GM12878 (cell line): ENCODE measurements around the gene MANF. TPM values are rescaled to one million over a fixed set of nuclear protein-coding genes. Genes with fewer than 3 reads are reported as not detected.

Experiments
- ATAC-seq: fragments of 200-7000 bp; cut with Tn5 transposase; 3 replicates; pipeline ENCODE4 v1.9.1; 2020; ENCODE audit warnings: mild to moderate bottlenecking, moderate library complexity
- BruUV-seq: library from RNA; stranded (reverse); fragments of 400-500 nt; replicated peaks from 2 replicates; lab custom pipeline; 2021; lab: Mats Ljungman, UMichigan
- CTCF ChIA-PET: fragments of 300-600 bp; sonication (Branson Sonifier 250); formaldehyde crosslinking; extraction: SDS; loops from one replicate; lab custom pipeline; 2021; ENCODE audit warnings: inconsistent platforms; lab: Yijun Ruan, JAX
- POLR2A ChIA-PET: fragments of 350-600 bp; formaldehyde crosslinking; extraction: SDS; loops from one replicate; lab custom pipeline; 2021; ENCODE audit warnings: inconsistent platforms; lab: Charles Lee
- RAD21 ChIA-PET: fragments of 300-600 bp; sonication (Branson Sonifier 250); formaldehyde crosslinking; loops from one replicate; lab custom pipeline; 2023; ENCODE audit warnings: antibody characterized with exemption; ENCODE audit not compliant: unreplicated experiment; lab: Charles Lee
- SMC1A ChIA-PET: fragments of 300-600 bp; sonication (Branson Sonifier 250); formaldehyde crosslinking; loops from one replicate; lab custom pipeline; 2023; ENCODE audit not compliant: unreplicated experiment, uncharacterized antibody; lab: Charles Lee
- DNase-seq: peaks from one replicate; pipeline ENCODE4 v3.0.0-alpha.2; 2011; ENCODE audit warnings: low read depth, low spot score
- FAIRE-seq: peaks from 3 replicates; lab custom pipeline; 2011; peaks lifted over from hg19 to GRCh38; lab: Jason Lieb, UNC
- H2AFZ ChIP-seq: 2 replicates; pipeline ENCODE4 v1.6.0; 2011; ENCODE audit warnings: low read depth, low read length, control low read depth; ENCODE audit not compliant: control insufficient read depth
- H3K27ac ChIP-seq: 2 replicates; pipeline ENCODE4 v1.5.1; 2011; ENCODE audit warnings: control low read depth; ENCODE audit not compliant: control insufficient read depth, insufficient read depth
- H3K27me3 ChIP-seq, 2 experiments: replicated peaks in 1 of 2; 2 replicates each; pipeline versions ENCODE4 v1.6.0 to v1.6.1; 2011; ENCODE audit warnings: low read length in 1 of 2; ENCODE audit not compliant: control insufficient read depth in 2 of 2, insufficient read depth in 2 of 2
- H3K36me3 ChIP-seq, 2 experiments: 2 replicates each; pipeline ENCODE4 v1.5.1; 2011; ENCODE audit warnings: low read length in 1 of 2; ENCODE audit not compliant: control insufficient read depth in 2 of 2, insufficient read depth in 2 of 2
- H3K4me1 ChIP-seq: 2 replicates; pipeline ENCODE4 v1.6.1; 2011; ENCODE audit warnings: mild to moderate bottlenecking, low read length, moderate library complexity, mixed read lengths; ENCODE audit not compliant: control insufficient read depth, insufficient read depth
- H3K4me2 ChIP-seq: 2 replicates; pipeline ENCODE4 v1.6.0; 2011; ENCODE audit warnings: control low read depth; ENCODE audit not compliant: control insufficient read depth, insufficient read depth
- H3K4me3 ChIP-seq: fragments of 200-600 bp; sonication (generic); 2 replicates; pipeline ENCODE4 v1.5.1; 2016
- H3K79me2 ChIP-seq: 2 replicates; pipeline ENCODE4 v1.6.0; 2011; ENCODE audit warnings: low read length; ENCODE audit not compliant: control insufficient read depth, insufficient read depth
- H3K9ac ChIP-seq: 2 replicates; pipeline ENCODE4 v1.8.0; 2011; ENCODE audit warnings: low read length, control low read depth, mixed read lengths; ENCODE audit not compliant: control insufficient read depth, insufficient read depth
- H3K9me3 ChIP-seq: replicated peaks from 3 replicates; pipeline ENCODE4 v1.5.1; 2011; ENCODE audit warnings: mild to moderate bottlenecking, low read length; ENCODE audit not compliant: control insufficient read depth, insufficient read depth
- H4K20me1 ChIP-seq: 2 replicates; pipeline ENCODE4 v1.6.0; 2011; ENCODE audit not compliant: control insufficient read depth, insufficient read depth
- CREB1 ChIP-seq: IDR thresholded peaks from 2 replicates; pipeline ENCODE4 v1.6.1; 2012; ENCODE audit warnings: low read depth, mild to moderate bottlenecking, inconsistent platforms
- IKZF1 ChIP-seq: fragments of 450-650 bp; conservative IDR thresholded peaks from 2 replicates; pipeline ENCODE4 v1.6.1; 2017; ENCODE audit warnings: antibody characterized with exemption, mild to moderate bottlenecking
- LARP7 ChIP-seq: fragments of 450-650 bp; IDR thresholded peaks from 2 replicates; pipeline ENCODE4 v1.6.1; 2017; ENCODE audit warnings: mild to moderate bottlenecking
- NFXL1 ChIP-seq: fragments of 450-650 bp; IDR thresholded peaks from 2 replicates; pipeline ENCODE4 v1.6.1; 2017; ENCODE audit warnings: antibody characterized with exemption, mild to moderate bottlenecking, borderline replicate concordance
- POU2F2 ChIP-seq: IDR thresholded peaks from 3 replicates; pipeline ENCODE4 v1.6.1; 2011; ENCODE audit warnings: low read depth, mild to moderate bottlenecking, low read length, borderline replicate concordance
- SUZ12 ChIP-seq: fragments of 200-600 bp; sonication (generic); IDR thresholded peaks from one replicate; pipeline ENCODE4 v1.6.1; 2018; ENCODE audit warnings: antibody characterized with exemption, mild to moderate bottlenecking; ENCODE audit not compliant: unreplicated experiment
- YBX1 ChIP-seq: fragments of 450-650 bp; IDR thresholded peaks from 2 replicates; pipeline ENCODE4 v1.6.1; 2016; ENCODE audit warnings: antibody characterized with exemption
- YY1 ChIP-seq: IDR thresholded peaks from 2 replicates; pipeline ENCODE4 v1.6.1; 2011; ENCODE audit warnings: low read depth, mild to moderate bottlenecking, low read length
- ZNF217 ChIP-seq: fragments of 450-650 bp; IDR thresholded peaks from 2 replicates; pipeline ENCODE4 v1.6.1; 2017; ENCODE audit warnings: antibody characterized with exemption, mild to moderate bottlenecking
- ZNF274 ChIP-seq: IDR thresholded peaks from one replicate; pipeline ENCODE4 v1.8.0; 2011; ENCODE audit not compliant: insufficient read length, insufficient read depth
- WGBS: methylation state at CpG from one replicate; pipeline ENCODE4 v1.1.6; 2016; ENCODE audit warnings: low lambda C conversion rate; ENCODE audit not compliant: insufficient replicate concordance, insufficient coverage; ENCODE audit errors: missing lambda C conversion rate; 5-methylcytosine and 5-hydroxymethylcytosine counted together
- in situ Hi-C: fragments of 300-500 bp; cut with MboI; formaldehyde crosslinking; loops from 9 replicates; pipeline ENCODE4 v1.14.3; 2018; ENCODE audit warnings: mixed read lengths
- intact Hi-C: fragments of 100-400 bp; cut with micrococcal nuclease; formaldehyde crosslinking; loops from one replicate; pipeline ENCODE4 v1.14.2; 2022; ENCODE audit not compliant: unreplicated experiment
- polyA plus RNA-seq, 11 experiments: library from polyadenylated mRNA; depleted of rRNA in 4 of 11; unstranded in 6 of 11; stranded (reverse) in 5 of 11; fragments of >200 nt; fragmentation: Nextera tagmentation in 4 of 11; fragmentation: Illumina TruSeq in 1 of 11; extraction: Ambion mirVana in 4 of 11; extraction: Trizol in 1 of 11; gene quantifications; 1 replicate in 1 of 11; 2 replicates in 10 of 11; pipeline versions ENCODE4 v1.2.1 to v1.2.3, GENCODE V29; 2011 to 2016; ENCODE audit warnings: inconsistent platforms in 2 of 11, missing spikeins in 2 of 11, low read depth in 1 of 11
- total RNA-seq, 4 experiments: library from RNA; depleted of rRNA in 3 of 4; stranded (reverse); fragments of >200 nt in 3 of 4; fragmentation: Illumina TruSeq in 1 of 4; extraction: Trizol in 1 of 4; gene quantifications; 2 replicates each; pipeline versions ENCODE4 v1.2.1 to v1.2.3, GENCODE V29; 2013 to 2021
- TF ChIP-seq, protein P1 (sequence below): IDR thresholded peaks from 2 replicates; pipeline ENCODE4 v1.6.1; 2012; ENCODE audit warnings: low read depth, low read length, improper control_type of control experiment
- TF ChIP-seq, protein P2 (sequence below), 3 experiments: IDR thresholded peaks in 2 of 3; conservative IDR thresholded peaks in 1 of 3; 2 replicates each; pipeline ENCODE4 v1.5.1; 2011; ENCODE audit warnings: low read depth in 3 of 3, low read length in 3 of 3, mild to moderate bottlenecking in 3 of 3, control low read depth in 2 of 3, moderate library complexity in 2 of 3, inconsistent platforms in 1 of 3, mixed read lengths in 1 of 3; ENCODE audit not compliant: control insufficient read depth in 2 of 3, insufficient read depth in 1 of 3; ENCODE audit errors: extremely low read depth in 1 of 3
- TF ChIP-seq, protein P3 (sequence below): fragments of 450-650 bp; IDR thresholded peaks from 2 replicates; pipeline ENCODE4 v1.6.1; 2017; ENCODE audit warnings: mild to moderate bottlenecking, moderate library complexity

MANF gene
- total and polyA plus RNA-seq, 10 of the 15 experiments (the other 5 are each of a cell fraction or from before 2014, with no cell fraction given), result 22.0 to 120 (median 82.9) TPM

DNA sequence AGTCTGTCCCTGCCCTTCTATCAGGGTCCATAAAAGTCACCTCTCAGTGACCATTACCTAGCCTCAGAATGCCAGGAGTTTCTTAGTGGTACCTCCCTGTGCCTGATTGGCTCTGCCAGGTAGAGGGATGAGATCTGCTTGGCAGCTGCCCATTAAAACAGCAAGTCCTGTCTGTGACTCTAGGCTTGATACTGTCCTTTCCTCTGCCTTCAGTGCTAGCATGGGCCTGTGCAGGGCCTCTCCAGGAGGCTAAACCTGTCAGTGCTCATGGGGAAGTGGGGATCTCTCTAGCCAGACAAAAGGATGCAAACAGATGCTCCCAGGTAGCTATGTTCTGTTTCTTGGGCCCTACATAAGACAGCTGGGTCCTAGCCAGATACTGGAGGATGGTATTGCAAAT is 10.0 kb upstream of the MANF start:
- TF ChIP-seq, protein P1, sequence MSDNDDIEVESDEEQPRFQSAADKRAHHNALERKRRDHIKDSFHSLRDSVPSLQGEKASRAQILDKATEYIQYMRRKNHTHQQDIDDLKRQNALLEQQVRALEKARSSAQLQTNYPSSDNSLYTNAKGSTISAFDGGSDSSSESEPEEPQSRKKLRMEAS, result no peak
- Histone ChIP-seq H3K9ac (no peak overlapping the region), H3K27ac (no peak overlapping the region), H2AFZ (no peak overlapping the region), H3K9me3 (no peaks in the 10 kb centered on the region), H3K79me2 (no peaks in the 10 kb centered on the region), H3K4me3 (no peak overlapping the region), H3K4me1 (no peaks in the 10 kb centered on the region), H3K4me2 (no peak overlapping the region), H3K36me3 (no peaks in the 10 kb centered on the region), H4K20me1 (no peaks in the 10 kb centered on the region), H3K27me3 (no peaks in the 10 kb centered on the region; a peak in 1 of 4 replicates)
- in situ Hi-C loops, result loop anchor here (5.0 kb wide), 2 partner anchors 408 to 758 kb away; partner anchors contain the start of gene MAPKAPK3
- BruUV-seq, result no TSS peak
- ChIA-PET CTCF (no interaction called here), RAD21 (no interaction called here), POLR2A (no interaction called here), SMC1A (interaction anchor here (1.2 kb wide), 1 partner anchor 13 kb away, joined by 4 read pairs; no protein-coding TSS in a partner anchor)
- no peak for DNase-seq
- no peak for FAIRE-seq
- no peak for ATAC-seq
- intact Hi-C loops, result no loop called here

DNA sequence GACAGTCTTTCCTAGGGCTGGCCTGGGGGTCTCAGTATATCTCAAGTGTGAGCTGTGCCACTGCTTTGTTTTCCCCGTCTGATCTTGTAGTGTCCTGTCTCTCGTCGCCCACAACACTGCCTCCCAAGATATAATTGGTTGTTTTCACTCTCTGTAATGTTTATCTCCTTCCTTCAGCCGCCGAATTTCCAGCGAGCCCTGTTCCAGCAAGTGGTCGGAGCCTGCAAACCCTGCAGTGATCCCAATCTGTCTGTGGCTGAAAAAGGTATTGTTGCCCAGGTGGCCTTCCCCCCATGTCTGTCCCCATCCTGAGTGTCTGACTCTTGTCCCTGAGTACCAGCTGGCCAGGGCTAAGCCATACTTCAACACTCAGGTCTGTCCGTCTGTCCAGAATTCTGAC is 9.5 kb upstream of the MANF start:
- Histone ChIP-seq H3K4me1 (no peaks in the 10 kb centered on the region), H3K27ac (no peak overlapping the region), H3K4me3 (no peak overlapping the region), H2AFZ (no peak overlapping the region), H3K9me3 (no peaks in the 10 kb centered on the region), H3K9ac (no peak overlapping the region), H3K27me3 (no peaks in the 10 kb centered on the region; a peak in 1 of 4 replicates), H3K79me2 (no peaks in the 10 kb centered on the region), H3K4me2 (no peak overlapping the region), H4K20me1 (no peaks in the 10 kb centered on the region), H3K36me3 (no peaks in the 10 kb centered on the region)
- ATAC-seq (no peak), DNase-seq (no peak), FAIRE-seq (no peak)
- WGBS, result 32% methylated on average over 8 of the region's 8 CpGs
- SMC1A ChIA-PET, result interaction anchor here (1.2 kb wide), 1 partner anchor 13 kb away, joined by 4 read pairs; no protein-coding TSS in a partner anchor
- intact Hi-C loops, result no loop called here
- RAD21 ChIA-PET, result no interaction called here
- POLR2A ChIA-PET, result no interaction called here
- CTCF ChIA-PET, result no interaction called here
- BruUV-seq, result no TSS peak
- in situ Hi-C loops, result loop anchor here (5.0 kb wide), 2 partner anchors 408 to 758 kb away; partner anchors contain the start of gene MAPKAPK3
- TF ChIP-seq, protein P2, sequence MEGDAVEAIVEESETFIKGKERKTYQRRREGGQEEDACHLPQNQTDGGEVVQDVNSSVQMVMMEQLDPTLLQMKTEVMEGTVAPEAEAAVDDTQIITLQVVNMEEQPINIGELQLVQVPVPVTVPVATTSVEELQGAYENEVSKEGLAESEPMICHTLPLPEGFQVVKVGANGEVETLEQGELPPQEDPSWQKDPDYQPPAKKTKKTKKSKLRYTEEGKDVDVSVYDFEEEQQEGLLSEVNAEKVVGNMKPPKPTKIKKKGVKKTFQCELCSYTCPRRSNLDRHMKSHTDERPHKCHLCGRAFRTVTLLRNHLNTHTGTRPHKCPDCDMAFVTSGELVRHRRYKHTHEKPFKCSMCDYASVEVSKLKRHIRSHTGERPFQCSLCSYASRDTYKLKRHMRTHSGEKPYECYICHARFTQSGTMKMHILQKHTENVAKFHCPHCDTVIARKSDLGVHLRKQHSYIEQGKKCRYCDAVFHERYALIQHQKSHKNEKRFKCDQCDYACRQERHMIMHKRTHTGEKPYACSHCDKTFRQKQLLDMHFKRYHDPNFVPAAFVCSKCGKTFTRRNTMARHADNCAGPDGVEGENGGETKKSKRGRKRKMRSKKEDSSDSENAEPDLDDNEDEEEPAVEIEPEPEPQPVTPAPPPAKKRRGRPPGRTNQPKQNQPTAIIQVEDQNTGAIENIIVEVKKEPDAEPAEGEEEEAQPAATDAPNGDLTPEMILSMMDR (IDR thresholded peaks at IDR 0.05 in 2 of 3, conservative IDR thresholded peaks at IDR 0.05 in 1 of 3; ENCODE audit: control insufficient read depth in 2 of 3, extremely low read depth in 1 of 3, insufficient read depth in 1 of 3, low read depth in 3 of 3, low read length in 3 of 3), result no peak
- TF ChIP-seq ZNF217 (no peak), IKZF1 (no peak), ZNF274 (no peak), YBX1 (no peak), POU2F2 (no peak), CREB1 (no peak), SUZ12 (no peak), NFXL1 (no peak), YY1 (no peak), LARP7 (no peak)
- TF ChIP-seq, protein P3, sequence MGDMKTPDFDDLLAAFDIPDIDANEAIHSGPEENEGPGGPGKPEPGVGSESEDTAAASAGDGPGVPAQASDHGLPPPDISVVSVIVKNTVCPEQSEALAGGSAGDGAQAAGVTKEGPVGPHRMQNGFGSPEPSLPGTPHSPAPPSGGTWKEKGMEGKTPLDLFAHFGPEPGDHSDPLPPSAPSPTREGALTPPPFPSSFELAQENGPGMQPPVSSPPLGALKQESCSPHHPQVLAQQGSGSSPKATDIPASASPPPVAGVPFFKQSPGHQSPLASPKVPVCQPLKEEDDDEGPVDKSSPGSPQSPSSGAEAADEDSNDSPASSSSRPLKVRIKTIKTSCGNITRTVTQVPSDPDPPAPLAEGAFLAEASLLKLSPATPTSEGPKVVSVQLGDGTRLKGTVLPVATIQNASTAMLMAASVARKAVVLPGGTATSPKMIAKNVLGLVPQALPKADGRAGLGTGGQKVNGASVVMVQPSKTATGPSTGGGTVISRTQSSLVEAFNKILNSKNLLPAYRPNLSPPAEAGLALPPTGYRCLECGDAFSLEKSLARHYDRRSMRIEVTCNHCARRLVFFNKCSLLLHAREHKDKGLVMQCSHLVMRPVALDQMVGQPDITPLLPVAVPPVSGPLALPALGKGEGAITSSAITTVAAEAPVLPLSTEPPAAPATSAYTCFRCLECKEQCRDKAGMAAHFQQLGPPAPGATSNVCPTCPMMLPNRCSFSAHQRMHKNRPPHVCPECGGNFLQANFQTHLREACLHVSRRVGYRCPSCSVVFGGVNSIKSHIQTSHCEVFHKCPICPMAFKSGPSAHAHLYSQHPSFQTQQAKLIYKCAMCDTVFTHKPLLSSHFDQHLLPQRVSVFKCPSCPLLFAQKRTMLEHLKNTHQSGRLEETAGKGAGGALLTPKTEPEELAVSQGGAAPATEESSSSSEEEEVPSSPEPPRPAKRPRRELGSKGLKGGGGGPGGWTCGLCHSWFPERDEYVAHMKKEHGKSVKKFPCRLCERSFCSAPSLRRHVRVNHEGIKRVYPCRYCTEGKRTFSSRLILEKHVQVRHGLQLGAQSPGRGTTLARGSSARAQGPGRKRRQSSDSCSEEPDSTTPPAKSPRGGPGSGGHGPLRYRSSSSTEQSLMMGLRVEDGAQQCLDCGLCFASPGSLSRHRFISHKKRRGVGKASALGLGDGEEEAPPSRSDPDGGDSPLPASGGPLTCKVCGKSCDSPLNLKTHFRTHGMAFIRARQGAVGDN, result no peak
